ENCODE measurements around the gene LIN28B. TPM values are rescaled to one million over a fixed set of nuclear protein-coding genes. Genes with fewer than 3 reads are reported as not detected.
"Not testable (repeated sequence)": the region's sequence is repeated elsewhere in the genome, so short reads cannot be mapped to it uniquely, and the experiment has no call there.

The LIN28B gene
- polyA plus RNA-seq, 1 donor: 0.07 TPM

DNA sequence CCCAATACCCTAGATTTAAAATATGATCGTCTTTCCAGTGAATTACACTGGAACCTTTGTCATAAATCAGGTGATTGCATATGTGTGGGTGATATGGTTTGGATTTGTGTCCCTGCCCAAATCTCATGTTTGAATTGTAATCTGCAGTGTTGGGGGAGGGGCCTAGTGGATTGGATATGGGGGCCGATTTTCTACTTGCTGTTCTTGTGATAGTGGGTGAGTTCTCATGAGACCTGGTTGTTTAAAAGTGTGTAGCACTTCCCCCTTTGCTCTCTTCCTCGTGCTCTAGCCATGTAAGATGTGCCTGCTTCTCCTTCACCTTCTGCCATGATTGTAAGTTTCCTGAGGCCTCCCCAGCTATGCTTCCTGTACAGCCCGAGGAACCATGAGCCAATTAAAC lies 29.0 kb downstream of the LIN28B start:
- not testable (repeated sequence) for DNase-seq; H3K9me3 ChIP-seq (ENCODE audit: control insufficient read depth, low read depth, low read length); H3K4me3 ChIP-seq (ENCODE audit: low read length); H3K36me3 ChIP-seq (ENCODE audit: control insufficient read depth, insufficient read depth, low read length); H3K27me3 ChIP-seq (ENCODE audit: control insufficient read depth, insufficient read depth, low read length); H3K27ac ChIP-seq (ENCODE audit: low read length); H3K4me1 ChIP-seq (ENCODE audit: control insufficient read depth, insufficient read depth, low read length)
- 83% methylated on average over 2 of the region's 4 CpGs for WGBS (ENCODE audit: insufficient coverage, low lambda C conversion rate)

DNA sequence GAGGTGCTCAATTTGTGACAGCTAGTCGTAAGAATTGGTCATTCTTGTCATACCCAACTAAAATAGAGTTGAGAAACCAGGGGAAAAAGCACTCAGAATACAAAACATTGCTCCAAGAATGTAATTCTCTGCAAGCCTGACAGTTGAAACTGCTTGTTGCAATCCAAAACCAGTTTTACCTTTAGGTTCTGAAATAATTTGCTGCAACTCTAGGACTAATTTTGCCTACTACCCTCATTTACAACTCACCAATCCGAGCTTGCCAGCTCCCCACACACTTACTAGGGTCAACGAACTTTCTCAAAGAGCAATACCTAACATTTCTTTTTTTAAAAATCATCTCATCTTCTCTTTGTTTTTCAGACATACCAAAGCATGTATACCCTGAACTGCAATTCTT lies 29.7 kb downstream of the LIN28B start:
- no CpG with 5 or more reads among the region's 3 CpGs for WGBS (ENCODE audit: insufficient coverage, low lambda C conversion rate)
- DNase-seq: no peak
- no peaks in the 10 kb centered on the region for H3K9me3 ChIP-seq (ENCODE audit: control insufficient read depth, low read depth, low read length)

DNA sequence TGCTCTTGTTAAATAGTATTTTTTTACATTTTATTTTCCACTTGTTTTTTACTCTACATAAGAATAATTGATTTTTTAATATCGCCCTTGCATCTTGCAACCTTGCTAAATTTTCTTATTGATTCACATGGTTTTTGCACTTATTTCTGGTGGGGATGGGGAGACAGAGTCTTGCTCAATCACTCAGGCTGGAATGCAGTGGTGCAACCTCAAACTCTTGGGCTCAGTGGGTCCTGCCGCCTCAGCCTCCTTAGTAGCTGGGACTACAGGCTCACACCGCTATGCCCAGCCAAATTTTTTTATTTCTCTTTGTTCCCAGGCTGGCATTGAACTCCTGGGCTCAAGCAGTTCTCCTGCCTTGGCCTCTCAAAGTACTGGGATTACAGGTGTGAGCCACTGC lies 30.3 kb downstream of the LIN28B start:
- no peaks in the 10 kb centered on the region for H3K36me3 ChIP-seq (ENCODE audit: control insufficient read depth, insufficient read depth, low read length)
- H3K4me3 ChIP-seq (ENCODE audit: low read length): no peak overlapping the region
- no peaks in the 10 kb centered on the region for H3K4me1 ChIP-seq (ENCODE audit: control insufficient read depth, insufficient read depth, low read length)
- no peak for DNase-seq
- 100% methylated on average over 1 of the region's 3 CpGs for WGBS (ENCODE audit: insufficient coverage, low lambda C conversion rate)
- no peak overlapping the region for H3K27ac ChIP-seq (ENCODE audit: low read length)
- no peaks in the 10 kb centered on the region for H3K9me3 ChIP-seq (ENCODE audit: control insufficient read depth, low read depth, low read length)
- H3K27me3 ChIP-seq (ENCODE audit: control insufficient read depth, insufficient read depth, low read length): no peaks in the 10 kb centered on the region

More for the DNA sequence above, 29.7 kb downstream of the LIN28B start:
- Histone ChIP-seq H3K27ac (ENCODE audit: low read length) (no peak overlapping the region), H3K4me3 (ENCODE audit: low read length) (no peak overlapping the region), H3K27me3 (ENCODE audit: control insufficient read depth, insufficient read depth, low read length) (no peaks in the 10 kb centered on the region), H3K36me3 (ENCODE audit: control insufficient read depth, insufficient read depth, low read length) (no peaks in the 10 kb centered on the region), H3K4me1 (ENCODE audit: control insufficient read depth, insufficient read depth, low read length) (no peaks in the 10 kb centered on the region)

DNA sequence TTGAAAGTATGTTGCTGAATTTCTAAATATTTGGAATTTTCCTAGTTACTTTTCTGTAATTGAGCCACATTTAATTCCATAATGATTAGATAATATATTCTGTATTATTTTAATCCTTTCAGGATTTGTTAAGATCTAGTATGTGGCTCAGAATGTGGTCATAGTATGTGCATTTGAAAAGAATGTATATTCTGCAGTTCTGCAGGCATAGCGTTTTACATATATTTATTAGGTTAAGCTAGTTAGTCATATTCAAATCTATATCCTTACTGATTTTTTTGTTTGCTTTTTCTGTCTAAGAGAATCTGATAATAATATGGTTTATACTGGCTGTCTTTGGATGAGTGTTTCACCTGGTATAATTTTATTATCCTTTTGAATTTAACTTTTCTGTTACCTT lies 33.2 kb downstream of the LIN28B start:
- WGBS (ENCODE audit: insufficient coverage, low lambda C conversion rate): no CpG with 5 or more reads among the region's 1 CpG
- no peaks in the 10 kb centered on the region for H3K27me3 ChIP-seq (ENCODE audit: control insufficient read depth, insufficient read depth, low read length)
- no peaks in the 10 kb centered on the region for H3K36me3 ChIP-seq (ENCODE audit: control insufficient read depth, insufficient read depth, low read length)

DNA sequence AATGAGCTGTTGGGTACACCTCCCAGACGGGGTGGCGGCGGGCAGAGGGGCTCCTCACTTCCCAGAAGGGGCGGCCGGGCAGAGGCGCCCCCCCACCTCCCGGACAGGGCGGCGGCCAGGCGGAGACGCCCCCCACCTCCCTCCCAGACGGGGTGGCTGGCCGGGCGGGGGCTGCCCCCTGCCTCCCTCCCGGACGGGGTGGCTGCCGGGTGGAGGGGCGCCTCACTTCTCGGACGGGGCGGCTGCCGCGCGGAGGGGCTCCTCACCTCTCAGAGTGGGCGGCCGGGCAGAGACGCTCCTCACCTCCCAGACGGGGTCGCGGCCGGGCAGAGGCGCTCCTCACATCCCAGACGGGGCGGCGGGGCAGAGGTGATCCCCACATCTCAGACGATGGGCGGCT lies 34.2 kb downstream of the LIN28B start:
- no CpG with 5 or more reads among the region's 37 CpGs for WGBS (ENCODE audit: insufficient coverage, low lambda C conversion rate)

More for the DNA sequence above, 33.2 kb downstream of the LIN28B start:
- Histone ChIP-seq H3K4me1 (ENCODE audit: control insufficient read depth, insufficient read depth, low read length) (no peaks in the 10 kb centered on the region), H3K9me3 (ENCODE audit: control insufficient read depth, low read depth, low read length) (no peaks in the 10 kb centered on the region), H3K27ac (ENCODE audit: low read length) (no peak overlapping the region), H3K4me3 (ENCODE audit: low read length) (no peak overlapping the region)
- no peak for DNase-seq

DNA sequence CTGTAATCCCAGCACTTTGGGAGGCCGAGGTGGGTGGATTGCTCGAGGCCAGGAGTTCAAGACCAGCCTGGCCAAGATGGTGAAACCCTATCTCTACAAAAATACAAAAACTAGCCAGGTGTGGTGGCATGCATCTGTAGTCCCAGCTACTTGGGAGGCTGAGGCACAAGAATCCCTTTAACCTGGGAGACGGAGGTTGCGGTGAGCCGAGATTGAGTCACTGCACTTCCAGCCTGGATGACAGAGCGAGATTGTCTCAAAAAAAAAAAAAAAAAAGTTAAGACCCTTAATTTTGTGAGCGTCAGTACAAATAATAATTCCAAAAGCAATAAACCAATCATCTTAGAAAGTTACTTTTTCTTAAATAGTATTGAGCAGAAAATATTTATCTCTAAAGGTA lies 36.7 kb downstream of the LIN28B start:
- WGBS (ENCODE audit: insufficient coverage, low lambda C conversion rate): no CpG with 5 or more reads among the region's 7 CpGs
- not testable (repeated sequence) for H3K4me3 ChIP-seq (ENCODE audit: low read length)

More for the DNA sequence above, 34.2 kb downstream of the LIN28B start:
- H3K4me1 ChIP-seq (ENCODE audit: control insufficient read depth, insufficient read depth, low read length); H3K9me3 ChIP-seq (ENCODE audit: control insufficient read depth, low read depth, low read length); H3K4me3 ChIP-seq (ENCODE audit: low read length); DNase-seq; H3K27ac ChIP-seq (ENCODE audit: low read length); H3K27me3 ChIP-seq (ENCODE audit: control insufficient read depth, insufficient read depth, low read length); H3K36me3 ChIP-seq (ENCODE audit: control insufficient read depth, insufficient read depth, low read length): not testable (repeated sequence)

DNA sequence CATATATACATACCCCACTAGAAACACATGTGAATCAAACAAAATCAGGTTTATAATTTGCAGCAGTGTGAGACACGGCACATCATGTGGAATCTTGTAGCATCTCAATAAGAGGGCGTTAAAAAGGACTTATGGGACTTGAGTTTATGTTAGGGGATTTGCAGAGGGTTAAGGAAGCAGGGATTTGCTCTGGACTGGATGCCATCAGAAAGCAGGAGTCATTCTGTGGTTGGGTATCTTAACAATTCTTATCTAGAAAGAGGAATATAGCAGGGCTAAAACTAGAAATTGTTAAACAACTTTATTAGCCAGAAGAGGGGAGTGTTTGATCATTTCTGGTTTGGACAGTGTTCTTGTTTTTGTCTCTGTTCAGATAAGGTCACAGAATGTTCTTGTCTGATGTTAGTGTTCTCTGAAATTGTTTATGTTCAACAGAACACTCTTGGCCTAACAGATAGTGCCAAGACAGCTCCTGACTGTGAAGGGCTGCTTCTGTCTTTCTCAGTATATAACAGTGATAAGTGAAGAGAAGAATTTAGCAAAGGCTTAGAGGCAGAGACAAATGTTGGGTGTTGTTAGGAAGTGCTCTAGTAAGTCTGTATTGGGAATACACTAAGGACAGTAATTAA lies 39.2 kb downstream of the LIN28B start:
- DNase-seq: no peak
- H3K27ac ChIP-seq (ENCODE audit: low read length): no peak overlapping the region

More for the DNA sequence above, 36.7 kb downstream of the LIN28B start:
- not testable (repeated sequence) for H3K36me3 ChIP-seq (ENCODE audit: control insufficient read depth, insufficient read depth, low read length); H3K27ac ChIP-seq (ENCODE audit: low read length); H3K27me3 ChIP-seq (ENCODE audit: control insufficient read depth, insufficient read depth, low read length); H3K4me1 ChIP-seq (ENCODE audit: control insufficient read depth, insufficient read depth, low read length); H3K9me3 ChIP-seq (ENCODE audit: control insufficient read depth, low read depth, low read length); DNase-seq

DNA sequence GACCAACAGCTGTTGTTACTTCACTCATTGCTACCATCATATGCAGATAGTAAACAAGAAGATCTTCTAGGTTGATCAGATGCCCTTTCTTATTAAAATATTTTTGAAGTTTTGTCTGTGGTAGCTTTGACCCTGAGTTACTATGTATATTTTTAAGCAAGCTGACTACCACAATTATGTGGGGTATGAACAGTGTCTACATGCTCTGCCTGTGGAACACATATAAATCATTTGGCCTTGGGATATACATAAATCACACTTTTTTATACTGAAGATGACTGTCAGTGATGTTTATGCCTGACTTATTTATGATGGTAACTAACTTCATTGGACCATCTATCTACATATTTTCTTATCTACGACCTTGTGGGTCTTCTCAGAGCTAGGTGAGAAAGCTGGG lies 44.2 kb downstream of the LIN28B start:
- Histone ChIP-seq H3K4me3 (ENCODE audit: low read length) (no peak overlapping the region), H3K27ac (ENCODE audit: low read length) (no peak overlapping the region), H3K36me3 (ENCODE audit: control insufficient read depth, insufficient read depth, low read length) (no peaks in the 10 kb centered on the region), H3K27me3 (ENCODE audit: control insufficient read depth, insufficient read depth, low read length) (no peaks in the 10 kb centered on the region), H3K9me3 (ENCODE audit: control insufficient read depth, low read depth, low read length) (no peaks in the 10 kb centered on the region), H3K4me1 (ENCODE audit: control insufficient read depth, insufficient read depth, low read length) (no peaks in the 10 kb centered on the region)
- no peak for DNase-seq
- WGBS (ENCODE audit: insufficient coverage, low lambda C conversion rate): no CpG with 5 or more reads among the region's 1 CpG

More for the DNA sequence above, 39.2 kb downstream of the LIN28B start:
- Histone ChIP-seq H3K9me3 (ENCODE audit: control insufficient read depth, low read depth, low read length) (no peaks in the 10 kb centered on the region), H3K27me3 (ENCODE audit: control insufficient read depth, insufficient read depth, low read length) (no peaks in the 10 kb centered on the region), H3K4me3 (ENCODE audit: low read length) (no peak overlapping the region), H3K4me1 (ENCODE audit: control insufficient read depth, insufficient read depth, low read length) (no peaks in the 10 kb centered on the region), H3K36me3 (ENCODE audit: control insufficient read depth, insufficient read depth, low read length) (no peaks in the 10 kb centered on the region)
- WGBS (ENCODE audit: insufficient coverage, low lambda C conversion rate): no CpG with 5 or more reads among the region's 2 CpGs

DNA sequence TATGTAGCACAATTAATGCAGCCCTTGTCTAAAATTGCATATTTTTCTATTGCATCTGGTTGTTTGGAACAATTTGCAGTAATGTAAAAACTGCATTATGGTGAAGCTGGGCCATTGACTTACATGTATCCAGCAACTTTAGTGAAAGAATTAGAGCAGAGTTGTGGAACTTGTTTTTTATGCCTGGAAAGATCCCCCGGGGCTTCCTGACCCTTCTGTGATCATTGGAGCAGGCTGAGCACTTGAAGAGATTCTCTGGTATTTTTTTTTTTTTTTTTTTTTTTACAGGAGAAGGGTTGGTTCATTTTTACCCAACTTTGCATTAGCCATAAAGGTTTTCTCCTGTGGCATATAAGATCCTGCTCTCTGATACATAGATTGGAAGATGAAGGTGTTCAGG lies 45.0 kb downstream of the LIN28B start:
- Histone ChIP-seq H3K27ac (ENCODE audit: low read length) (no peak overlapping the region), H3K27me3 (ENCODE audit: control insufficient read depth, insufficient read depth, low read length) (no peaks in the 10 kb centered on the region), H3K36me3 (ENCODE audit: control insufficient read depth, insufficient read depth, low read length) (no peaks in the 10 kb centered on the region), H3K9me3 (ENCODE audit: control insufficient read depth, low read depth, low read length) (no peaks in the 10 kb centered on the region), H3K4me1 (ENCODE audit: control insufficient read depth, insufficient read depth, low read length) (no peaks in the 10 kb centered on the region), H3K4me3 (ENCODE audit: low read length) (no peak overlapping the region)
- DNase-seq: no peak
- WGBS (ENCODE audit: insufficient coverage, low lambda C conversion rate): no CpG with 5 or more reads among the region's 1 CpG

DNA sequence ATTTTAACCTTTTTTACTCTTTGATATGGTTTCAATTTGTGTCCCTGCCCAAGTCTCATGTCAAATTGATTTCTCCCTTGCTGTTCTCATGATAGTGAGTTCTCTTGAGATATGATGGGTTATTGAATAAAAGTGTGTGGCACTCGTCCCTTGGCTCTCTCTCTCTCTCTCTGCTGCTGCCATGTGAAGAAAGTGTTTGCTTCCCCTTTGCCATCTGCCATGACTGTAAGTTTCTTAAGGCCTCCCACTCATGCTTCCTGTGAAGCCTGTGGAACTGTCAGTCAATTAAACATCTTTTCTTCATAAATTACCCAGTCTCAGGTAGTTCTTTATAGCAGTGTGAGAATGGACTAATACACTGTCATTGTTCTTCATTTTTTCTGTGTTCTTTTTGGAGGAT lies 48.5 kb downstream of the LIN28B start:
- H3K27ac ChIP-seq (ENCODE audit: low read length): no peak overlapping the region
- H3K27me3 ChIP-seq (ENCODE audit: control insufficient read depth, insufficient read depth, low read length): no peaks in the 10 kb centered on the region
- H3K9me3 ChIP-seq (ENCODE audit: control insufficient read depth, low read depth, low read length): no peaks in the 10 kb centered on the region
- no CpG with 5 or more reads among the region's 1 CpG for WGBS (ENCODE audit: insufficient coverage, low lambda C conversion rate)
- no peaks in the 10 kb centered on the region for H3K4me1 ChIP-seq (ENCODE audit: control insufficient read depth, insufficient read depth, low read length)
- no peak for DNase-seq
- H3K4me3 ChIP-seq (ENCODE audit: low read length): no peak overlapping the region
- H3K36me3 ChIP-seq (ENCODE audit: control insufficient read depth, insufficient read depth, low read length): no peaks in the 10 kb centered on the region

DNA sequence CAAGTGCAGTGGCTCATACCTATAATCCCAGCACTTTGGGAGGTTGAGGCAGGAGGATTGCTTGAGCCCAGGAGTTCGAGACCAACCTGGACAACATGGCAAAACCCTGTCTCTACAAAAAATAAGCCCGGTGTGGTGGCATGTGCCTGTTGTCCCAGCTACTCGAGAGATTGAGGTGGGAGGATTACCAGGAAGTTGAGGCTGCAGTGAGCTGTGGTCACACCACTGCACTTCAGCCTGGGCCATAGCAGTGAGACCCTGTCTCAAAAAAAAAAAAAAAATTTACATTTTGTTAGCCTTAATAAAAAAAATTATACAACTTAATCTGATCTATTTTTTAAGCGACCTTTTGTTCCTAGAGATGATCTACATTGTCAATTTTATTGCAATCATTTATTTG lies 56.6 kb downstream of the LIN28B start:
- WGBS (ENCODE audit: insufficient coverage, low lambda C conversion rate): 80% methylated on average over 2 of the region's 4 CpGs
- not testable (repeated sequence) for H3K4me3 ChIP-seq (ENCODE audit: low read length); H3K9me3 ChIP-seq (ENCODE audit: control insufficient read depth, low read depth, low read length); H3K36me3 ChIP-seq (ENCODE audit: control insufficient read depth, insufficient read depth, low read length); H3K27ac ChIP-seq (ENCODE audit: low read length); H3K4me1 ChIP-seq (ENCODE audit: control insufficient read depth, insufficient read depth, low read length); H3K27me3 ChIP-seq (ENCODE audit: control insufficient read depth, insufficient read depth, low read length); DNase-seq

All from large intestine (tissue), 3 donors.